CD4-positive, alpha-beta T cell treated with Interleukin-2 at 100 ng/mL for 4 hours (primary cell): ENCODE results near the gene DLX4.

ENCODE experiments used
- DNase-seq: peaks from one replicate; pipeline ENCODE4 v3.0.0-alpha.2; 2020; ENCODE audit warnings: low spot score

The DLX4 gene

GRCh38 chr17:50014471-50015088, 45.6 kb downstream of the DLX4 start:
- no peak for DNase-seq

- no peak for DNase-seq
Measured at GRCh38 chr17:50015146-50015545, 46.2 kb downstream of the DLX4 start.

DNA sequence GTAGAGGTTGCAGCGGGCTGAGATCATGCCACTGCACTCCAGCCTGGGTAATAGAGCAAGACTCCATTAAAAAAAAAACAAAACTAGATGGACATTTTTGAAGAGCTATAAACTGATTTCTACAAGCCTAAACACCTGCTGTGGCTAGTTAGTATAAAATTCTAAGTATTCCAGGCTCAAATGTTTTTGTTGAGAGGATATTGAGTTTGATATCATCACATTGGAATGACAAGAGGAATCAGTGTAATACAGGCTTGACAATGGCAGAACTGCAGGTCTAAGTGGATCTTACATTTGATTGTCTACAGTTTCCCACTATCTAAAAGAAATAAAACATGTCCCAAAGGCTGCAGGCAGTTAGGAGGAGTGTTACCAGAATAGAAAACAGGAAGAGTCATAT, 49.9 kb downstream of the DLX4 start:
- DNase-seq, result no peak

- no peak for DNase-seq
Measured at GRCh38 chr17:50020841-50021599, 52.0 kb downstream of the DLX4 start.

DNA sequence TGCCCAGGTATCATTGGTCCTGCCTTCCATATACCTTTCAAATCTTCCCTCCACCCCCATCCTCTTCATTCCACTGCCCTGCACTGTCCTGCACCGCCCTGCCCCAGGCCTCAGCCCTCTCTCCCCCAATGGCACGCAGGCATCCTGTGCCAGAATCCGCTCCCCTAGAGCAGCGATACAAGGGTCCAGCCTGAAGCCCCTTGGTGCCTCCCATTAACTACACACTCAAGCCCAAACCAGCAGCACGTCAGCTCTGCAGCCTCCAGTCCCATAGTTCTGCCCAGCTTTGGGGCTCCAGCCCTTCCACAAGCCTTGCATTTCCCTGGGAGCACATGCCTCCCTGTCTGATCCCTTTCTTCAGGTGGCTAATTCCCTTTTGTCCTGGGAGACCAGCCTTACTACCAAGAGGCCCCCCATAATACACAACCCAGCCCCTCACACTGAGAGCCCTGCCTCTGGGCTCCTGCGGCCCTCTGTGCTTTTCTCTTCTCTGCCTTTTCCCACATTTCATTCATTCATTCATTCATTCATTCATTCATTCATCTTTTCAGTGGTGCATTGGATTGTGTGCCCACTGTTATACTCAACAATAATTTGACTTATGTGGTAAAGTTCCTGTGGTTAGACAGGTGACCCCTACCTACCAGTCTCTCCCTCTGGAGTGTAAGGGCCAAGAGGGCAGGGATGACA, 52.8 kb downstream of the DLX4 start:
- DNase-seq, result no peak

DNA sequence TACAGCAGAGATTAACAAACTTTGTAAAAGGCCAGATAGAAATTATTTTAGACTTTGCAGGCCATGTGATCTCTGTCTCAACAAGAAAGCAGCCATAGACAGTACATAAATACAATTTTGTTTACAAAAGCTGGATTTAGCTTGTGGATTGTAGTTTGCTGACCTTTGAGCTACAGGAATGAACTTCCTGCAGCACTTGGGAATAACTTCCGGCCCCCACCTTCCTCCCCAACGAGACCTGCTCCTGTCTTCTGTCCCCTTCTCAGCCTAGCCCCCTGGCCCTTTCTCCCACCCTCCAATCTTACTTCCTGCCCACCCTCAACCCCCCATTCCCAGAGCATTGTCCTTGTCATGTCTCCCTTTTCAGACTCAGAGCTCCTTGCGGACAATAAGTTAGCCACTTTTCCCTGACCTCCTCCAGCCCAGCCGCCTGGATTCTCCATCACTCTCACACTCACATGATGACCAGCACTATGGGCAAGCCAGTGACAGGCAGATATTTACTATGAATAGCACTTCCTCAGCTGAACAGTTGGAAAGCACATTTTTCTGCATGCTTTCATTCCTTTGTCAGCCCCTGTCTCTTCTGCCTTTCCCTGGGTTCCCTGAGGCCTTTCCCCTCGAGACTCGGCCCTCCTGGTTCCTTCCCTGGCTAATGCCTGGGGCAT, 53.6 kb downstream of the DLX4 start:
- DNase-seq, result no peak

- no peak for DNase-seq
Measured at GRCh38 chr17:50023520-50023919, 54.5 kb downstream of the DLX4 start.
